ENCODE results near the gene PSD4.

DNA sequence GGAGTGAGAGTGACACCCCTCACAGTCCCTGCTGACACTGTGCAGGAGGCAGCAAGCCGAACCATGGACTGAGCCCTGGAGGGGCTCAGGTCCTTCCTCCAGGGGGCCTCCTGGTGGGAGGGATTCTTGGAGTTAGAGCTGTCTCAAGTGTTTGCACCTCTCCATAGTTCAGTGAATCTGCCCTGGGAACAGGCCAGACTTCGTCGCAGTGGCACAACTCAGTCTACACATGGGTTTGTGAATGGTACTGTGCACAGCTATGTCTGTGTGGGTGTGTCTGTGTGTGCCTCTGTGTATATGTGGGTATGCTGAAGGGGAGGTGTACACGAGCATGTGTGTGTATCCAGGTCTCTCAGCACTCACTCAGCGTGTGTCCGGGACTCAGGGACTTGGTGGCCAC lies 68.6 kb downstream of the PSD4 start:
- TF ChIP-seq POLR2A (IDR thresholded peaks at IDR 0.05; ENCODE audit: low read length) = no peak
- no peak for TF ChIP-seq GATA1 (IDR thresholded peaks at IDR 0.05; ENCODE audit: low read depth, low read length)
